Measurements from ENCODE around the gene STPG2.

The STPG2 gene

GRCh38 chr4:98143001-98143899, at the start of gene STPG2:
Gene STPG2 (minus strand): TSS chr4:98143476.
- DNase-seq, result peak; percentile 64

- DNase-seq, result no peak
These were observed 42.0 kb upstream of the STPG2 start for GRCh38 chr4:98185279-98185678.

- DNase-seq, result no peak
These were observed 38.5 kb upstream of the STPG2 start for GRCh38 chr4:98181809-98182208.

GRCh38 chr4:98179951-98180350, 36.7 kb upstream of the STPG2 start:
- DNase-seq, result no peak

- DNase-seq, result no peak
These were observed 33.3 kb upstream of the STPG2 start for GRCh38 chr4:98176531-98176930.

- no peak for DNase-seq
These were observed 26.8 kb upstream of the STPG2 start for GRCh38 chr4:98170035-98170434.

GRCh38 chr4:98166731-98167041, 23.4 kb upstream of the STPG2 start:
- DNase-seq, result no peak

GRCh38 chr4:98166025-98166730, 22.9 kb upstream of the STPG2 start:
- DNase-seq, result no peak

- no peak for DNase-seq
These were observed 19.4 kb upstream of the STPG2 start for GRCh38 chr4:98162696-98163095.

GRCh38 chr4:98151145-98151924, 8.1 kb upstream of the STPG2 start:
- no peak for DNase-seq

GRCh38 chr4:98150092-98150761, 7.0 kb upstream of the STPG2 start:
- no peak for DNase-seq

GRCh38 chr4:98148856-98149255, 5.6 kb upstream of the STPG2 start:
- no peak for DNase-seq

- DNase-seq, result no peak
These were observed 17.1 kb downstream of the STPG2 start for GRCh38 chr4:98126141-98126540.

GRCh38 chr4:98125585-98125984, 17.7 kb downstream of the STPG2 start:
- no peak for DNase-seq

GRCh38 chr4:98117363-98117762, 25.9 kb downstream of the STPG2 start:
- no peak for DNase-seq

GRCh38 chr4:98113012-98113411, 30.3 kb downstream of the STPG2 start:
- no peak for DNase-seq

GRCh38 chr4:98110929-98111328, 32.3 kb downstream of the STPG2 start:
- DNase-seq, result no peak

- no peak for DNase-seq
These were observed 33.1 kb downstream of the STPG2 start for GRCh38 chr4:98110214-98110613.

- DNase-seq, result no peak
These were observed 40.6 kb downstream of the STPG2 start for GRCh38 chr4:98102660-98103059.

GRCh38 chr4:98101988-98102387, 41.3 kb downstream of the STPG2 start:
- no peak for DNase-seq

- no peak for DNase-seq
These were observed 44.5 kb downstream of the STPG2 start for GRCh38 chr4:98098764-98099163.

- no peak for DNase-seq
These were observed 49.2 kb downstream of the STPG2 start for GRCh38 chr4:98094118-98094517.

- no peak for DNase-seq
These were observed 49.6 kb downstream of the STPG2 start for GRCh38 chr4:98093662-98094061.

Measured in NCI-H1105 (cell line).